HG02885 (cell line): ENCODE results near the gene FAM167B.

Experiments used
- ATAC-seq: cut with Tn5 transposase; IDR thresholded peaks from one replicate; pipeline ENCODE4 v1.9.1; 2021; ENCODE audit warnings: mild to moderate bottlenecking; ENCODE audit not compliant: unreplicated experiment, poor library complexity

The FAM167B gene

DNA sequence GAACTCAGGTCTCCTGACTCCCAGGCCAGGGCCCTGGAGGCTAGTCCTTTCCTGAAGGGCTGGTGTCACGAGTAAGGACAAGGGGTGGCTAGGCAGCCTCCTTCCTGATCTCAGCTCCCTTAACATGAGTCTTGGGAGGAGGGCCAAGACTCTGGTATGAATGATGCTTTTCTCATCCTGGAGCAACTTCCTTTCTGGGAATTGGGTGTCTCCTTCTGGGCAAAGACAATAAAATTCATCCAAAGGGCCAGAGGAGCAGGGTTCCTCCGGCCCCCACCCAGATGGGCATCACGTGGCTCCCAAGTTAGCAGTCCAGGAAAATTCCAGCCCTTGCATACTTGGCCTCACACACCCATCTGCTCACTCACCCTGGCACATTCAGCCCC is at the start of gene FAM167B:
Gene FAM167B (plus strand): TSS at position 335 of the 386 bp plus-strand sequence. CDS start 200 bp downstream, outside the sequence.
- ATAC-seq = no peak

DNA sequence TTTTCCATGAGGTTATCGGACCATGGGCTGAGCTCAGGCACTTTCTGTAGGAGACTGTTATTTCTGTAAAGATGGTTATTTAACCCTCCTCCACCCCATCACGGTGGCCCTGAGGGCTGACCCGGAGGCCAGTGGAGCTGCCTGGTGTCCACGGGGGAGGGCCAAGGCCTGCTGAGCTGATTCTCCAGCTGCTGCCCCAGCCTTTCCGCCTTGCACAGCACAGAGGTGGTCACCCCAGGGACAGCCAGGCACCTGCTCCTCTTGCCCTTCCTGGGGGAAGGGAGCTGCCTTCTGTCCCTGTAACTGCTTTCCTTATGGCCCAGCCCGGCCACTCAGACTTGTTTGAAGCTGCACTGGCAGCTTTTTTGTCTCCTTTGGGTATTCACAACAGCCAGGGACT is 49.2 kb upstream of the FAM167B start:
- ATAC-seq = no peak

DNA sequence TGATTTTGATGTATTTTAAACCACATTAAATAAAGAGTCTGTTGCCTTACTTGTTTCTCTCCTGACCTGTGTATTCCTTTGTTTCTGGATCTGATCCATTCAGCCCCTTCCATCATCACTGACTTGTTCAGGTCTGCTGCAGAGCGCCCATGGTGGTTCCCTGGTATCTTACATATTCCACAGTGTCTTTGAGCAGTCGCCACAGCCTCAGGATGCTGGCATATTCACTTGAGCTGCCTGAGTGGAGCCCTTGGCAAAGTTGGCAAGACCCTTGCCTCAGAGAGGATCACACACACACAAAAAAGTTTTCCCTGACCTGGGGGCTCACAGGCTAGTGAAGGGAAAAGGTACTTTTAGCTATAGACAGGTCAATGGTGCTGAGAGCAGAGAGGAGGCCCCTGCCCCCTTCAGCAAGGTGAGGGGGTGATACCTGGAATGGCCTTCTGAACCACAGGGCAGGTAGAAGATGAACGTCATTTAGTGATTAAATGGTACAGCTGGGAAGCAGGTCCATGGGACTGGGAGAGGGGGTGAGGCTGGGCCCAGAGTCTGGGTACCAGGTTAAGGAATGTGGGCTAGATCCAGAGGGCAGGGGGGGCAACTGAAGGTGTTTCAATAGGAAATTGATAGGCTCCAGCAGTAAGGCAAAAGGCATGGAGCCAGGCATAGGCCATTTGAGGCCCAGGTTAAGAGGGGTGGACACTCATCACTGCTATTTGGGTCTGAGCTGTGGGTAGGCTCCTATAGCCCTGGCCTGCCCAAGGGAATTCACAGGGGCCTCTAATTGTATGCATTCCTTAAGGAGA is 48.6 kb upstream of the FAM167B start:
- ATAC-seq = no peak

DNA sequence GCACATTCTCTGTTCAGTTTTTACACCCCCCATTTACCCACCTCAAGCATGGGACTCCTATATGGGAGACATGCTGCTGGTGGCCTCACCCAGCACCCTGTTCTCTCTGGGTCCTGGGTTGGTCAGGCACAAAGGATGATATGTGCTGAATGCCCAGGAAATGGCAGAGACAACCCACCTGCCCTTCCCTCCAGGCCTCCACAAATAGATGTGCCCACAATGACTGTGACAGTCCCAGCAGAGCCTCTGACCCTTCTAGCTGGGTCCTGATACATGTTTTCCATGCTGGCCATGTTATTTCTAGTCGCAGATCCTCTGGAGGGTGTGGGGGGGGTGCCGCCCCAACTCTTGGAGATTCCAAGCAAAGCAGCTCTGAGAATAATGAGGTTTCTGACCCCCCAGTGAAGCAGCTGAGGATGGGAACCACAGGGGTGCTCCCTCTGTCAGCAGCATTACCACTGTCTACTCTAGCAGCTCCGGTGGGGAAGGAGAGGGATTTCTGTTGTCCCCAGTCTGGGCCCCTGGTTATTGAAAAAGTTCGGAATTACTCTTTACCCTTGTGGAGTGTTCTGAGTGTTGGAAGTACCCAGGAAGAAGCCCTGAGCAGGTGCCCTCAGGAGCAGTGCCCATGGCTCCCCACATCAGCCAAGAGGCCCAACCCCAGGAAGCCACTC is 47.8 kb upstream of the FAM167B start:
- no peak for ATAC-seq

DNA sequence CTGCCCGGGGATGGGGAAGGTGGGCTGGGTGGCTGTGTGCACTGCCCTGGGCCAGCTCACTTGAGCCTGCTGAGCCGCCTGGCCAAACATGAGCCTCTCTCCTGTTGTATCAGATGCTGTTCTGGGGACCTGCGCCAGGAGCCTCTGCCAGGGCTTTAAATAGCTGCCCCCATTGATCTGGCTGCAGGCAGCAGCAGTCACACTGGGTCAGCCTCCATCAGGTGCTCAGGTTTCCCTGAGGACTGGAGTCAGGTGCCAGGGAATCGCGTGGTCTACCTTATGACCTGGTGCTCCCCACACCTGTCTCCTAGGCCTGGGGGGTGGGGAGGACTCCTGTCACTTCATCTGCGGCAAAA is 47.3 kb upstream of the FAM167B start:
- ATAC-seq = no peak

DNA sequence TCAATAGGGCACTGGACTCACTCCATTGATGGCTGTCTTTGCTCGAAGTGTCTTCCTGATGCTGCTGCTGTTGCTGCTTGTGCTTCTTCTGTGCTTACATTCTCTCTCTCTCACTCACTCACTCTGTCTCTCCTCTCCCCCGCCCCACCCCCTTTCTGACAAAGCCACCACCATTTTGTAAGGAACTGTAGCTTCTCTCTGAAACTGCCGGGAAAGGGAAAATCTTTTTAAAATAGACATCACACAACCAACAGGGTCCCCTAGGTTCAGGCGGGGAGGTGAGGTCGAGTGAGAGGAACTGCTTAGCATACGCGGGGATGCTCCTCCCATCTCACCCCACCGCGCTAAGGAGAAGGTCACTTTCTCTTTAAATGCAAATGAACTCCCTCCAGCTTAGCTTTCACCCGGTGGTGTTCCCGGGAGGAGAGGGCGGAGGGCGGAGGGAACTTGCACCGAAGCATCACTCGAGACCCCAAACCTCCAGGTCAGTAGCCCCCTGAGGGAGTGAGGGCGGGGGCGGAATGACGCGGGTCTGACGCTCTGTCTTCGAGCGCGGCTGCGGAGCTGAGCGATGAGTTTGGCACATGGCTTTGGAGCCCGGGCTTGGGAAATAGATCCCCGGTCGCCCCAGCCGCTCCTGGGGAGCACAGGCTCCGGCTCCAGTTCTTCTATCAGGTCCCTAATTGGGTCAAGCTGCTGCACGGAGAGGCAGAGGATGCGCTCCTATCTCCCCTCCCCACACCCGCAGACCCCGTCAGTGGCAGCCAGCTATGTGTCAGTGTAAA is 46.6 kb upstream of the FAM167B start, which contains the start of gene CCDC28B:
Gene CCDC28B (plus strand): TSS at position 370 of the 785 bp plus-strand sequence. CDS start 1,341 bp downstream, outside the sequence.
- ATAC-seq = no peak

DNA sequence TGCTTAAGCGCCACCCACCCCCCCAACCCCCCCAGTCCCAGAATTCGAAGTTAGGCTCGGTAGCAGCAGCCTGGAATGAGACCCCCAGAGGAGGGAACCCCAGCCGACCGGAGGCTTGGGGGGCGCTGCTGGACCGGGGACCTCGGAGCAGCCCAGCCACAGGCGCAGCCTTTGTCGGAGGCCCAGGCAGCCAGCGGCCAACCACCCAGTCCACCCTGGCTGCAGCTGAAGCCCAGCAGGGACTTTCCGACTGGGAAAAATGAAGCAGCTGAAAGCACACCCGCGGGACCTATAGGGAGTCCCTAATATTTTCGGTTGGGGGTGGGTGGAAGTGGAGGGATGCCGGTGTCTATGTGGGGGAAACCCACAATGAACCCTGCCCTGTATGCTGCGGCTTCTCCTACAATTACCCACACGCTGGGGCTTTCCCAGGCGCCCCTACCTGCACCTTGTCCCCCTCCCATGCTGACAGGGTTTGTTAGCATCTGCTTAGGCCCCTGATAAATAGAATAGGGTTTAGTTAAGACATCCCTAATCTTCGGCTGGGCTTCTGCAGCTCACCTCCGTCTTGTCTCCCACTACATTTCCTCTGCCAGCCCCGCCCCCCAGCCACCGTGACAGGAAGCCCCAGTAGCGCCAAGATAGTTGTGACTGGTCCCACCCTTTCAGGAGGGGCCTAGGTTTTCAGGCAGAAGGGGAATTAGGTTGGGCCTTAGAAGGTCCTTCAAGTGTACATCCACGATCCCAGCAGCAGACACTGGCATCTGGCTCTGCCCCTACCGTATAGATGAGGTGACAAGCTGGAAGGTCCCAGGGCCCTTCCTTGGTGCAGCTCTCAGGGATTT is 45.8 kb upstream of the FAM167B start:
- ATAC-seq = no peak

DNA sequence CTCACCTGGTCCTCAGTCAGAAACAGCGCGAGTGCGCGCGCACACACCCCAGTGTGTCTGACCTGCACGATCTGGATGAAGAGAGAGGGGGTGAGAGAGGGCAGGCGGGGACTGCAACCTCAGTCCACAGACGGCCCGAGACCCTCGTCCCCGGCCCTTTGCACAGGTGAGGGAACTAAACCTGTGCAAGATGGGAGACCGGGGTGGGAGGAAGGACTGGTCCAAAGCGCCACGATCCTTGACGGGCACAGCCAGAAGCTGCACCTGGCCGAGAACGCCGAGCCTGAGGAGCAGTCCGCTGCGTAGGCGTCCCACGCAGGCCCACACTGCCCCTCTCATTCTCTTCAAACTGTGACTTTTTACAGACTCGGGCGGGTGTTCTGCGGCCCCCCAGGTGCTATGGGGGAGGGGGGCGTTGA is 42.1 kb upstream of the FAM167B start:
- no peak for ATAC-seq

DNA sequence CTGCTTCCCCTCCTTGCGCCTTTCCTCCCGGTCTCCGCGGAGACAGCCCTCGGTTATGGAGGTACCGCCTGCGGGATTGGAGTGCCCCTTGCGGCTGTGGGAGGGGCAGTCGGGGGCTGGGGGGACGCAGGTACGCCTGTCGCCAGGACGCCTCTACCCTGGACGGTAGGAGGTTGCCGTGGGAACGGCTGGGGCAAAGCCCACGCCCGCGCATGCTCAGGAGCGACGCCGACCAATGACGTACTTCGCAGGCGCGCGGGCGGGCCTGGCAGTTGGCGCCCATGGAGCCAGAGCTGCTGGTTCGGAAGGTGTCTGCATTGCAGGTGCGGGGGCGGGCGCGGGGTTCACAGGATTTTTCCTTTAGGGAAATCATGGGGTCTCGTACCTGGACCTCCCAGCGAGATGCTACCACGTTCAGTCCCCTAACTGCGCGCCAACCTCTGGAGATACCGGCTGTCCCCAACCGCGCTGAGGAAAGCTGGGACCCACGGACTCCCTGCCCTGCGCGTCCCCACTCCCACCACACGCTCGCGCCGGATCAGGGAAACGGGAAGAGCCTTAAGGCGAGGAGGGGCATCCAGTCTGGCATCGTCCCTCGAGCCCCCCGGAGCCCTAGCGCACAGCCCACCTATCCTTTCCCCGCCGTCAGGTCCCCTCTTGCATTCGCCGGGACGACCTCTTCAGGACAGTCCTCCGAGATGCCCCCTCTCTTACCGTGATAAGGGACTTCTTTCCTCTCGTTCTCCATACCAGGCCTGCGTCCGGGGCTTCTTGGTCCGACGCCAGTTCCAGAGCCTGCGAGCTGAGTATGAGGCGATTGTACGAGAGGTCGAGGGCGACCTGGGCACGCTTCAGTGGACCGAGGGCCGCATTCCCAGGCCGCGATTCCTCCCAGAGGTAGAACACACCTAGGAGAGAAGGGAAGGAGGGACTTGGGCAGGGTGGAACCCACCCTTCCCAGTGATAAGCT is 41.3 kb upstream of the FAM167B start, which contains the start of gene IQCC:
Gene IQCC (plus strand): TSS at position 271 of the 970 bp plus-strand sequence. CDS start 11 bp downstream, at position 282.
- ATAC-seq = peak; percentile 57

DNA sequence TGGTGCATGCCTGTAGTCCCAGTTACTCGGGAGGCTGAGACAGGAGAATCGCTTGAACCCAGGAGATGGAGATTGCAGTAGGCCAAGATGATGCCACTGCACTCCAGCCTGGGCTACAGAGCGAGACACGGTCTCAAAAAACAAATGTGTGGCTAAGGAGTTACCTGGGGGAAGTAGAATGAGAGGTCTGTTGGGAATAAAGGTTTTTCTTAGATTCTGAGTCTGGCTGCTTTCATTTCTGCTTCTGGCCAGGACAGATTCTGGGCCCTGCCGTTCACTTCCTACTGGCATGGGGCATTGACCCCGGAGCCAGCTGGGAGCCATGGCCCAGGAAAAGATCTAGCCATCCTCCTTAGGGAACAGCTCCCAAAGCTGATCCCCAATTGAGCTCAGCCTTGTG is 38.6 kb upstream of the FAM167B start:
- ATAC-seq = no peak

DNA sequence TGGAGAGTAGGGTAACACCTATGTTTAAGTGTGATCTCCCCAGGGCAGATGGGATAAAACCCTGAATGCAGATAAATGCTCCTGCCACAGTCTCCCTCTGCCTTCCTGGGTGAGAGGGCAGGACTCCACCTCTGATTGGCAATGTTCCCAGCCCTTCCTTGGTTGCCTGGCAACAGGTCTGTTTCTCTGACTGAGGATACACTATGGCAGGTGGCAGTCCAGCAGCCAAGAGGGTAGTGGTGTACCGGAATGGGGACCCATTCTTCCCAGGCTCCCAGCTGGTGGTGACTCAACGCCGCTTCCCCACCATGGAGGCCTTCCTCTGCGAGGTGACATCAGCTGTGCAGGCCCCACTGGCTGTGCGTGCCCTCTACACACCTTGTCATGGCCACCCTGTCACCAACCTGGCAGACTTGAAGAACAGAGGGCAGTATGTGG is 38.1 kb upstream of the FAM167B start, which contains the start of gene DCDC2B:
Gene DCDC2B (plus strand): TSS at position 199 of the 438 bp plus-strand sequence. CDS start 5 bp downstream, at position 204.
- no peak for ATAC-seq

DNA sequence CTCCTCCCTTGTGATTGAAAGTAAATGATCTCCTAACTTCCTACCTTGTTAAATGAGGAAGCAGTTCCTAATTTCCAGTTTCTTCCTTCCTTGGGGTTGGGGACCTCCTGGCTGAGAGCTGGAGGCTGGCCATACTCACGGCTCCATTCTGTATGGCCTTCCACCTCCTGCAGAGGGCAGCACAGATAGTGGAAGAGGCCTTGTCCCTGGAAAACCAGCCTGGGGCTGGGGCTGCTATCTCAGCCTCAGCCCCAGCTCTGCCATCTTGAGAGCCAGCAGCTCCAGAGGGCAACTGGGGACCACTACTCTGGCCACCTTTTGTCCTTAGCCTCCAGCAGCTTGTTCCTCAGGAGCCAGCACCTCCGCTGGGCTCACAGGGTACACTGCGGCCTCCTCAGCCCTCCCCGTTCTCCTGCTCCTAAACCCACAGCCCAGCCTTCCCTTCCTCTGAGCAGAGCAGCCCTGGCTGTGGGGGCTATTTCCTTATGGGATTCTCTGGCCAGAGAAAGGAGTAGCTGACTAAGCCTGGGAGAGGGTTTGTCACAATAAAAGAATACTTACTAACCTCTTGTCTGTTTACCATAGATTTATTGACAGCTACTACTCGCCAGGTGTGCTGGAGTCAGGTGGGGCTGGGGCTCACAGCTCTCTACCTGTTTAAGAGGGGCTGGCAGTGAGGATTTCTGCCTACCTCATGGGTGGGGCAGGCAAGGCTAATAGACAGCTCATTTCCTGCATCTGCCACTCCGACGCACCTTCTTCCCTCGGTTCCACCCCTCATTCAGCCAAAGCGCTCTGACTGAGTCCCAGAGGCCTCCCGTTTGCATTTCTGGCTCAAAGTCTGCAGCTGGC is 31.2 kb upstream of the FAM167B start:
- ATAC-seq = no peak

DNA sequence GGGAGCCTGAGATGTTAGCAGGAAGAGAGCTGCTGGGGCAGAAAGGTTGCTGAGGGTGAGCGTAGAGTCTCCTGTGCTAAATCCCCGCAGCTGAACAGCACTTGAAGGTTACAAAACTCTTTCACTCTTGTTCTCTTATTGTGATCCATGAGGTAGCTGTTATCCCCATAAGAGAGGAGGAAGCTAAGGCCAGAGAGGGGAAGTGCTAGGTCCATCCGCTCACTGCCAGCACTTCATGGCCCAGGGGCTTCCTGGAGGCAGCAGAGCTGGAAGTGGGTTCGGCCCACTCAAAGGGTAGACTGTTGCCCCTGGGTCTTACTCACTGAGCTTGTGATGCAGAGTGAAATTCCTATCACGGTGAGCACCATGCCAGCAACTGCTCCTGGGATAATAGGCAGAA is 30.5 kb upstream of the FAM167B start:
- ATAC-seq = no peak

DNA sequence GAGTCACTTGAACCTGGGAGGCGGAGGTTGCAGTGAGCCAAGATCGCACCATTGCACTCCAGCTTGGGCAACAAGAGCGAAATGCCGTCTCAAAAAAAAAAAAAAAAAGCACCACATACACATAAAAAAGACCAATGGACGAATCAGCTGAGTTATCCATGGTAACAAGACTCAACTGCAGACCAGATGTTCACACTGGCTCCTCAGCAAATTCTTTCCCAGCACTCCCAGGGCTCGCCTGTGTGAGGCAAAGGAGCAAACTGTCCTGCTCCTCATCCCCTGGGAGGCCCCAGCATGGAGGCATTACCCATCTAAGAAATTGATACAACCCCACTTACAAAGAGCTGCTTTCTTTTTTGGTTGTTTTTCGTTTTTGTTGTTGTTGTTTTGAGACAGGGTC is 28.0 kb upstream of the FAM167B start:
- no peak for ATAC-seq

DNA sequence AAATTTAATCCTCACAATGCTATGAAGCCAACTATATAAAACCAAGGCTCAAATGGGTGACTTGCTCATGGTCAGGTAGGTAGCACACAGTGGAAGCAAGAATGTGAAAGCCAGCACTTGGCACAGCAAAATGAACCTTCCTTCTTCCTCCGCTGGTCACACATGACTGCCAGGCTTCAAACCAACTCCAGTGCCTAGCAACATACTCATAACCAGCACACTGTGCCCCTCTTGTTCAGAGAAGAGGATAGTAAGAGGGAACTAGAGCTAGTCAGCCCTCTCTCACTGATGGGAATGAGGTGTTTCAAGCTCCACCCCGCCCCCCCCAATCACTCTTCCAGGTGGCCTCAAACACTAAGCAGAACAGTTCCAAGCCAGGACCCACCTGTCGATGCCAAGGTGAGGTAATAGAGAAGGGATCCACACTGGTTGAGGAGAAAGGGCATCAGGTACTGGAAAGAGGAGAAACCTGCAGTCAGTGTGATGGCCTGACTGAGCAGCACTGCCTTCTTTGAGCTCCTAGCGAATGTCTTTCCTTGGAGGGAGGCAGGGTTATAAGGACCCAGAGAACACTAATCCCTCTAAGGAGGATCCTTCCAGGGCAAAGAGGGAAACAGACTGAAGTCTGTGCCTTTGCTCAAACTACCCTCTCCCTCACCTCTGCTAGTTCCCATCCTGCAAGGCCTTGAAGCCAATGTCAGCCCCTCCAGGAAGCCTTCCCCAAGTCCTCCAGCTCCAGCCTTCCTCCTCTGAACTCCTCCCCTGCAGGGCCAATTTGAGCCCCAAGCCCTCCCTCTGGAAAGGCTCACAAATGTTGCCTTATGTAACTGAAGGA is 26.1 kb upstream of the FAM167B start:
- no peak for ATAC-seq

DNA sequence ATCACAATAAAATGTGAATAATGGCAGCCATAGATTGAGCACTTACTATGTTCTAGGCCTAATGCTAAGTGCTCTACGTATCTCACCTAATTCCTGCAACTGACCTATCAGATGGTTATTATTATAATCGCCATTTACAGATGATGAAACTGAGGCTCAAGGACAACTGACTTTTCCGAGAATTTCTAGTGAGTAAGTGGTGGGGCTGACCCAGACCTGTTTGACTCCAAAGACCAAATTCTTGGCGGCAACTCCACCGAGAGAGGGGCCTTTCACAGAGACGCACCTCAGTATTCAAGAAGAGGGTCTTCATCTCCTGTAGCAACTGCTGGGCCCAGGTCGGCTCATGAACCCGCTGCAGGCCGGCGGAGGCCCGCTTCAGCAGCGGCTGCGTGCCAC is 25.4 kb upstream of the FAM167B start:
- ATAC-seq = peak; percentile 20
